Endothelial cell of umbilical vein (primary cell): ENCODE results near the gene PNKP.

Experiments
- CTCF ChIP-seq, 2 donors: IDR thresholded peaks; 1 replicate in 1 of 2; 2 replicates in 1 of 2; pipeline ENCODE4 v1.5.1; 2011; ENCODE audit warnings: low read length in 2 of 2, mild to moderate bottlenecking in 2 of 2, moderate library complexity in 2 of 2, control low read depth in 1 of 2, inconsistent platforms in 1 of 2, low read depth in 1 of 2; ENCODE audit not compliant: insufficient read depth in 1 of 2; ENCODE audit errors: extremely low read depth in 1 of 2
- EZH2 ChIP-seq: IDR thresholded peaks from 2 replicates; pipeline ENCODE4 v1.6.1; 2012; ENCODE audit warnings: borderline replicate concordance, low read depth, mild to moderate bottlenecking, moderate library complexity, low read length, inconsistent platforms; ENCODE audit not compliant: severe bottlenecking
- FOS ChIP-seq: IDR thresholded peaks from 2 replicates; pipeline ENCODE4 v1.6.1; 2011; ENCODE audit warnings: mild to moderate bottlenecking, low read length, moderate library complexity, borderline replicate concordance; ENCODE audit not compliant: insufficient read depth
- GATA2 ChIP-seq: IDR thresholded peaks from 2 replicates; pipeline ENCODE4 v1.7.0; 2011; ENCODE audit warnings: low read depth, mild to moderate bottlenecking, moderate library complexity, mixed read lengths, low read length; ENCODE audit not compliant: insufficient read length, insufficient read depth
- JUN ChIP-seq: IDR thresholded peaks from 2 replicates; pipeline ENCODE4 v1.6.1; 2011; ENCODE audit warnings: borderline replicate concordance, low read depth; ENCODE audit not compliant: insufficient read length, insufficient read depth
- MAX ChIP-seq: IDR thresholded peaks from 2 replicates; pipeline ENCODE4 v1.6.1; 2011; ENCODE audit not compliant: insufficient read depth, insufficient read length
- MYC ChIP-seq: IDR thresholded peaks from one replicate; pipeline ENCODE4 v1.6.1; 2011; ENCODE audit warnings: mild to moderate bottlenecking, low read depth, low read length
- POLR2A ChIP-seq: IDR thresholded peaks from 2 replicates; pipeline ENCODE4 v1.6.1; 2012; ENCODE audit warnings: low read depth, mild to moderate bottlenecking, control low read depth, low read length
- POLR2AphosphoS5 ChIP-seq: IDR thresholded peaks from 2 replicates; pipeline ENCODE4 v1.6.1; 2012; ENCODE audit warnings: low read depth, mild to moderate bottlenecking, control low read depth, low read length, moderate library complexity; ENCODE audit not compliant: insufficient read depth

- no peak for TF ChIP-seq POLR2AphosphoS5
- TF ChIP-seq CTCF (IDR thresholded peaks at IDR 0.05; ENCODE audit: extremely low read depth in 1 of 2, insufficient read depth in 1 of 2, low read depth in 1 of 2, low read length in 2 of 2): no peak
- no peak for TF ChIP-seq GATA2
- no peak for TF ChIP-seq JUN
- no peak for TF ChIP-seq EZH2
- no peak for TF ChIP-seq POLR2A
- TF ChIP-seq MAX: no peak
- TF ChIP-seq FOS: no peak
- TF ChIP-seq MYC: no peak
These were observed 31.0 kb downstream of the PNKP start for GRCh38 chr19:49836176-49837008.
